Spinal cord (tissue), 10 donors: Measurements from ENCODE around the gene NCK2. TPM values are rescaled to one million over a fixed set of nuclear protein-coding genes. Genes with fewer than 3 reads are reported as not detected.

Experiments
- DNase-seq, 6 donors: peaks; one replicate each; pipeline versions ENCODE4 v3.0.0 to v3.0.0-alpha.2; 2013 to 2015; ENCODE audit warnings: low spot score in 6 of 6, low read depth in 4 of 6
- H3K27ac ChIP-seq: one replicate; pipeline ENCODE4 v1.5.1; 2013; ENCODE audit warnings: low read depth, low read length, control low read depth
- H3K27me3 ChIP-seq: one replicate; pipeline ENCODE4 v1.6.1; 2013; ENCODE audit warnings: low read length; ENCODE audit not compliant: control insufficient read depth, insufficient read depth
- H3K36me3 ChIP-seq: one replicate; pipeline ENCODE4 v1.6.1; 2013; ENCODE audit warnings: low read length; ENCODE audit not compliant: control insufficient read depth, insufficient read depth
- H3K4me1 ChIP-seq: one replicate; pipeline ENCODE4 v1.6.1; 2013; ENCODE audit warnings: low read length; ENCODE audit not compliant: control insufficient read depth, insufficient read depth
- H3K4me3 ChIP-seq: one replicate; pipeline ENCODE4 v1.5.1; 2013; ENCODE audit warnings: low read depth, low read length, control low read depth
- H3K9me3 ChIP-seq: one replicate; pipeline ENCODE4 v1.6.1; 2013; ENCODE audit warnings: low read length; ENCODE audit not compliant: control insufficient read depth, insufficient read depth
- WGBS: methylation state at CpG from one replicate; pipeline ENCODE4 v1.1.5; 2013; ENCODE audit warnings: missing lambda C conversion rate; ENCODE audit not compliant: insufficient coverage; 5-methylcytosine and 5-hydroxymethylcytosine counted together
- polyA plus RNA-seq, 2 donors: library from polyadenylated mRNA; unstranded; fragments of 120-200 nt; gene quantifications; one replicate each; pipeline ENCODE4 v1.2.1, GENCODE V29; 2013; ENCODE audit not compliant: insufficient read length in 2 of 2
- total RNA-seq, 2 donors: library from RNA; depleted of rRNA in 1 of 2; stranded (reverse); fragments of 120-200 nt in 1 of 2; fragments of >200 nt in 1 of 2; gene quantifications; one replicate each; pipeline versions ENCODE4 v1.2.3 to v1.2.4, GENCODE V29; 2013 to 2014
- donor health status: healthy.

Gene NCK2
- total and polyA plus RNA-seq, 4 donors = 22.7 to 62.5 (median 51.0) TPM

DNA sequence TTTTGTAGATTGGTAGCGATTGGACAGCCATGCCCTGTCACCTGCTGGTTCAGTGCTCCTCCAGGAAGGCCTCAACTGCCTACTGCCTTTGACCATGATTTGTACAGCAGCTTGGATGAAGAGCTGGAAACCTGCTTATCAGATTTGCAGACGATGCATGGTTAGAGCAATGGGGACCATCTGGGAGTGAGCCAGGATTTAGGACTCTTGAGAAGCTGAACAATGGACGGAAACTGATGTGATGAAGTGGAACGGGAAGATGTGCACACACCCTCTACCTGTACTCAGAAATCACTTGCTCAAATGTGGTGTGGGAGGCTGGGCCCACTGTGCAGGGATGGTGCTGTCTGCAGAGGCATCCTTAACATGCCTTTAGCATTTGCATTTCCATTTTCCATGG is 57.2 kb downstream of the NCK2 start:
- Histone ChIP-seq H3K9me3 (no peaks in the 10 kb centered on the region), H3K27me3 (no peaks in the 10 kb centered on the region), H3K4me3 (no peak overlapping the region), H3K36me3 (no peaks in the 10 kb centered on the region), H3K27ac (no peak overlapping the region), H3K4me1 (peaks cover 17% of the 10 kb centered on the region)
- 83% methylated on average over 2 of the region's 4 CpGs for WGBS
- DNase-seq = no peak

DNA sequence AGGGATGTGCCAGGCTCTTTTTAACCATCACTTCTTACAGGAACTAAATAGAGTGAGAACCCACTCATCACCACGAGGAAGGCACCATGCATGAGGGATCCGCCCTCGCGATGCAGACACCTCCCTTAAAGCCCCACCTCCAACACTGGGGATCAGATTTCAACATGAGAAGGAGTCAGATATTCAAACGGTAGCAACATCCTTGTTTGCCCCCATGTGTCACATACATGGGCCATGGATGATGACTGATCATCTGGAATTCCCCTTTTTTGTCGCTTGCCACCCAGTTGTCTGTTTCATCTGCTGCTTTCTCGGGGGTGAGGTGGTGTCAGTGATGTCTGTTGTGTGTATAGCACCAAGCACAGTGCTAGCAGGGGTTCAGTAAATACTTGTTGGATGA is 57.9 kb downstream of the NCK2 start:
- Histone ChIP-seq H3K4me1 (peaks cover 14% of the 10 kb centered on the region), H3K27me3 (no peaks in the 10 kb centered on the region), H3K9me3 (no peaks in the 10 kb centered on the region), H3K36me3 (no peaks in the 10 kb centered on the region), H3K4me3 (no peak overlapping the region), H3K27ac (no peak overlapping the region)
- 59% methylated on average over 3 of the region's 7 CpGs for WGBS
- no peak for DNase-seq

DNA sequence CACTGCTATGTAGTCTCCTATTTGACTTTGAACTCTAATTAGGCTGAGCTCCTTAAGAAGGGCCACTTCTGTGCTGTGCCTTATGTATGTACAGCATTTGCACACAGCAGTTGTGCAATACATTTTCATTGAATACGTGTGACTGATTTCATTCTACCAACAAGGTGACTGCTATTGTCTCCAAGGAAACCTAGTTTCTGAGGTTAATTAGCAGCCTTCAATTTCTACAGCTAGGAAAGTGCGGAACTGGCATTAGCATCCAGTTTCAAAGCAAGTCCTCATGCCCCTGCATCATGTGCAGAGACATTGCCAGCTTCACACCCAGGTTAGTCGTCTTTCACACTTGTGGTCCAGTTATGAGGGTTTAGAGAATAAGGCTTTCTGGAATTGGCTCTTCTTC is 58.6 kb downstream of the NCK2 start:
- 88% methylated on average over 1 of the region's 3 CpGs for WGBS
- H3K4me3 ChIP-seq = no peak overlapping the region
- no peaks in the 10 kb centered on the region for H3K9me3 ChIP-seq
- H3K36me3 ChIP-seq = no peaks in the 10 kb centered on the region
- no peaks in the 10 kb centered on the region for H3K27me3 ChIP-seq
- peaks cover 14% of the 10 kb centered on the region for H3K4me1 ChIP-seq
- no peak for DNase-seq
- H3K27ac ChIP-seq = no peak overlapping the region

DNA sequence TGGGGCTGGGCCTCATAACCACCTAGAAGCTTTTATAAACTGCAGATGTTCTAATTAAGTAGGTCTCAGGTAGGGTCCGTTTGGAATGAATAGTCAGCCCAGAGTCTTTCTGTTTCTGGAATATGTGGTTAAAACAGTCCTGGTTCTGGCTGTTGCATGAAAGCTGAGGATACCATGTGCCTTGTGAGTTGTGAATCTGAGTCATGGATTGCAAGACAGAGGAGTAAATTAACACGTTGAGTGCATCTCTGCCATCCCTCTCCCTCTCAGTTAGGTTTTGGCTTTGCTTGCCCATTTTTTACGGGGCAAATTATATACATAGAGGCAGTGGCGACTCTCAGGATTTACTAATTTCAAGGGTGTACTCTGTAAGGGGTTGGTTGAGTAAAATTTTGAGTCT is 59.1 kb downstream of the NCK2 start:
- DNase-seq = no peak
- no peaks in the 10 kb centered on the region for H3K36me3 ChIP-seq
- 50% methylated on average over 1 of the region's 4 CpGs for WGBS
- H3K27ac ChIP-seq = peak overlapping the region; percentile 30
- H3K4me3 ChIP-seq = no peak overlapping the region
- H3K4me1 ChIP-seq = peaks cover 14% of the 10 kb centered on the region
- no peaks in the 10 kb centered on the region for H3K27me3 ChIP-seq
- H3K9me3 ChIP-seq = no peaks in the 10 kb centered on the region

DNA sequence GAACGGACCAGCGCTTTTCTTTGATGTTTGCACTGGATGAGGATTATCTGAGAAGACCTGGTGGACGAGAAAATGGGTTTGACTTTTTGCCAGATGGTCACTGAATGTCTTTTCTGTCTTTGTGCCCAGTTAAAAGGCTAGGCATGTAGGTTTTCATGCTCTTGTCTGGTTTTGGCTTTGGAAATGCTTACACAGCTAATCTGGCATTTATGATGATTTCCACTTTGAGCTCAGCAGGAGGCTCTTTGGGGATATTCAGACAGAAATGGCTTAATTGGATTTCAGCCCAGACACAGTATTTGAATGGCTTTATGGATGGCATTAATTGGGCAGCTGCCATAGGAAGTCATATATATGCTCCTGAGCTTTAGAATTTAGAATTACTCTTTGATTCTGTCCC is 59.6 kb downstream of the NCK2 start:
- H3K9me3 ChIP-seq = no peaks in the 10 kb centered on the region
- H3K4me3 ChIP-seq = no peak overlapping the region
- H3K36me3 ChIP-seq = no peaks in the 10 kb centered on the region
- peak in 3 of 6 donors; percentile 35 to 92 (median 76) for DNase-seq
- 35% methylated on average over 3 of the region's 3 CpGs for WGBS
- H3K27ac ChIP-seq = no peak overlapping the region
- peaks cover 14% of the 10 kb centered on the region for H3K4me1 ChIP-seq
- H3K27me3 ChIP-seq = no peaks in the 10 kb centered on the region

DNA sequence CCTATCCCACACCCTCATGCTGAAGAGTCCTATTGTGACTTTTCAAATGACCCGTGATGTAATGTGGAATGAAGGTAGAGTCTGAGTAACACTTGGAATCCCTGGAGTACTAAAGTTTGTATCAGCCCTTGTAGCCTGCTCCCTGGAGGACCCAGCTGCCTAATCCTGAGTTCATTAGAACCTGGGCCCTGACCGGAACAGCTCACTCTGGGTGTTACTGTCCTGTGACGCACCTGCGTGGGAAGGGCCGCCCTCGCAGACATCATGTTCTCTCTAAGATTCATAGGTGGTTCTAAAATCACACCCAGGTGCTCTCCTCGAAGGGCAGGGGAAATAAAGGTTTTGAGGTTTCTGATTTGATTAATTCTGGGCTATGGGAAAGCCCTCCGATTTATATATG is 62.3 kb downstream of the NCK2 start:
- H3K27ac ChIP-seq = no peak overlapping the region
- H3K4me3 ChIP-seq = no peak overlapping the region

DNA sequence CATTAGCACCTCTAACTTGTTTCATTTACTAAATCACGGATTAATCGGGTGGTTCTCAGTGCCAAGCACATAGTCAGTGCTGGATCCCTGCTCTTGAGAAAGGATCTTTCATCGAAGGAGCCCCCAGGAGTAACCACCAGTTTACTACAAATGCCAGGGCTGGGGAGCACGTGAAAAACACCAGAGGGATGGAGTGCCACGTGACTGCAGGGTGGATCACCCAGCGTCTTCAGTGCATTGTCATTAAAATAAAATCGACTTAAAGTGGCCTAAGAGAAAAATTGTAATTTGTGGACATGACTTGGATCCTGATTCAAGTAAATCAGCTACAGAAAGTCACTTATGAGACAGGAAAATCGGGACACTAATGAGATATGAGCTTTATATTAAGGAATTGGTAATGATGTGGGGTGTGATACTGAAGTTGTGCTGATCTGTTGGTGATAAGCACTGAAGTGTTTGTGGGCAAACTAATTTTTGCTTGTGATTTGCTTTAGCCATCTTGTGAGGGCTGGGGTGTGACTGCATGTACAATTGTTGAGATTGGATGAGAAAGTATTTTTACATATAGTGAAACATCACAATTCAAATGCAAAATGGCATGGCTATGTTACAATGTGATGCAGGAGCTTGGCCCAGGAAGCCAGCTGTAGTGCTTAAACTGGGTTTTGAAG is 63.8 kb downstream of the NCK2 start:
- DNase-seq = no peak
- Histone ChIP-seq H3K36me3 (no peaks in the 10 kb centered on the region), H3K4me3 (no peak overlapping the region), H3K9me3 (no peaks in the 10 kb centered on the region), H3K27ac (no peak overlapping the region), H3K4me1 (peaks cover 29% of the 10 kb centered on the region), H3K27me3 (no peaks in the 10 kb centered on the region)
- WGBS = 80% methylated on average over 8 of the region's 8 CpGs

More for the DNA sequence above, 62.3 kb downstream of the NCK2 start:
- WGBS = 85% methylated on average over 2 of the region's 8 CpGs
- no peaks in the 10 kb centered on the region for H3K36me3 ChIP-seq
- peaks cover 22% of the 10 kb centered on the region for H3K4me1 ChIP-seq
- DNase-seq = no peak
- H3K27me3 ChIP-seq = no peaks in the 10 kb centered on the region
- no peaks in the 10 kb centered on the region for H3K9me3 ChIP-seq

DNA sequence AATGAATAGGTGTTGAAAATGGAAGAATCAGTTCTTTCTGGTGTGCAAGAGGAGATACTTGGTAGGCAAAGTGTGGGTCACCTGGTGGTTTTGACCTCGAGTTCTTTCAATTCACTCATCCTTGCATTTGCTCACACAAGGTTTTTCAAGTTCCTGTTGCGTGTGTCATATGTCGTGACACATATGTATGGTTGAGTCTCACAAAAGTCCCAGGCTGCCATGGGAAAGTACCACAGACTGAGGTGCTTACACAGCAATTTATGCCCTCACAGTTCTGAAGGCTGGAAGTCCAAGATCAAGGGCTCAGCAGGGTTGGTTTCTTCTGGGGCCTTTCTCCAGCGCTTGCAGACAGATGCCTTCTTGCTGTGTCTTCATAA is 64.4 kb downstream of the NCK2 start:
- WGBS = 100% methylated on average over 4 of the region's 4 CpGs
- Histone ChIP-seq H3K9me3 (no peaks in the 10 kb centered on the region), H3K4me1 (peaks cover 30% of the 10 kb centered on the region), H3K27ac (no peak overlapping the region), H3K27me3 (no peaks in the 10 kb centered on the region), H3K4me3 (no peak overlapping the region), H3K36me3 (no peaks in the 10 kb centered on the region)
- DNase-seq = no peak

DNA sequence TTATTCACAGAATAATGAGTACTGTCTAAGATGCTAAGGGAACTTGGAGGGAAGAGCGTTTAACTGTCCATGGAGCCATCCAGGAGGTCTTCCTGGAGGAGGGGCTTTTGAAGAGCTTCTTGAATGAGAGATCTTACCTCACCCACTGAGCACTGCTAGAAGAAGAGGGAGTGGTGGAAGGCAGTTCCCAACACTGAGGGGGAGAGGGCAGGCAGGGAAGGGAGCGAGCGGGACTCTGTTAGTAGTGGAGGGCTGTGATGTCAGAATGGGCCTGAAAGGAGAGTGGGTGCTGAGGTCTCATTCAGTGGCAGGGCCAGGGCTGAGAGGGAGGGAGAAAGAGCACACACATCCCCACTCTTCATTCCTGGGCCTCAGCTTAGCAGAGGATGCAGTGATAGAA is 65.0 kb downstream of the NCK2 start:
- no peaks in the 10 kb centered on the region for H3K36me3 ChIP-seq
- no peaks in the 10 kb centered on the region for H3K9me3 ChIP-seq
- H3K4me3 ChIP-seq = no peak overlapping the region
- H3K27me3 ChIP-seq = no peaks in the 10 kb centered on the region
- peak overlapping the region; percentile 16 for H3K27ac ChIP-seq
- no peak for DNase-seq
- H3K4me1 ChIP-seq = peaks cover 29% of the 10 kb centered on the region
- 80% methylated on average over 2 of the region's 3 CpGs for WGBS

DNA sequence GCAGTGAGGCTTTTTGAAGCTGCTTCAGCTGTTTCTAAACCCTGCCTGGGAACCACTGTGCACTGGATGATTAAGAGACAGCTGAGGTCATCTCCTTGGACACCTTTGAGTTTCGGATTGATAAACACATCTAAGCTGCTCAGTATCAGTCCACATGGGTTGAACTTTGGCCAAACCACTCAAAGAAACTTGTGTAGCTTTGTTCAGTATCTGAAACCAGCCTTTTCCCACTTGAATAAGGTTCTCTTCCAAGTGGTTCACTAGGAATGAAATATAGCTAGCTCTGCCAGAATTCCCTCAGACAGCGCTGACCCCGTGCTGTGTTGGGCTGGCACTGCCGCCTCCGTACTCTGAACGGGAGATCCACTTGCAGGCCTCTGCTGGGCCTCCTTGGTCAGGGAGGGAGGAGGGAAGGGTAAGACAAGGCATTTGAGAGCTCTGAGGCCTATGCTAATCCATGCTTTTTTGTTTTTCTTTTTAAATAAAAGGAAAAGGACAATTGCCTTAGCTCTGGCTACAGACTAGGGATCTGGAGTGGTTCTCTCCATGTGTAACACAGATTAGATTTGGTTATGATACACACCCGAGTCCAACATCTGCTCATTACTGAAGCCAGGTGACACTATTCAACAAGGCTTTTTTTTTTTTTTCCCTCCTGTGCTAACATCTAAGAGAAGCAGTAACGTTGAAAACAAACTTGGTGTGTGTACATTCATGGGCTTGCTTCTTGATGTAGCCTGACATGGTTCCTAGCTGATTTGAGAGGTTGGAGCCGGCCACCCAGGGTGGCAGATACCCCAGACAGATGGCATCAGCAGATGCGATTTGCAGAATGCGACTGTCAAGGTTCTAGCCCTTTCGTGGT is 67.7 kb downstream of the NCK2 start:
- Histone ChIP-seq H3K27ac (peak overlapping the region; percentile 48), H3K4me1 (peaks cover 25% of the 10 kb centered on the region), H3K9me3 (no peaks in the 10 kb centered on the region), H3K36me3 (no peaks in the 10 kb centered on the region), H3K4me3 (no peak overlapping the region), H3K27me3 (no peaks in the 10 kb centered on the region)
- DNase-seq = peak; percentile 57 to 91 (median 73)
- 24% methylated on average over 10 of the region's 12 CpGs for WGBS
